AG04450 (cell line): Measurements from ENCODE around the gene HEY2. TPM values are rescaled to one million over a fixed set of nuclear protein-coding genes. Genes with fewer than 3 reads are reported as not detected.

Experiments
- CTCF ChIA-PET: fragments of 300-600, 350-600 bp; formaldehyde crosslinking; extraction: SDS; loops from one replicate; lab custom pipeline; 2022; ENCODE audit warnings: antibody characterized with exemption, inconsistent platforms; lab: Charles Lee
- POLR2A ChIA-PET: fragments of 350-600 bp; formaldehyde crosslinking; extraction: SDS; loops from one replicate; lab custom pipeline; 2021; ENCODE audit warnings: antibody characterized with exemption, inconsistent platforms; lab: Yijun Ruan, JAX
- DNase-seq: peaks from one replicate; pipeline ENCODE4 v3.0.0-alpha.2; 2011; ENCODE audit warnings: low read depth, low spot score
- H3K27ac ChIP-seq: one replicate; pipeline ENCODE4 v1.5.1; 2012; ENCODE audit warnings: low read depth, low read length, control low read depth
- H3K27me3 ChIP-seq: one replicate; pipeline ENCODE4 v1.6.0; 2012; ENCODE audit warnings: low read length; ENCODE audit not compliant: control insufficient read depth, insufficient read depth
- H3K4me3 ChIP-seq: 2 replicates; pipeline ENCODE4 v1.5.1; 2011; ENCODE audit warnings: mild to moderate bottlenecking, low read depth, low read length, control low read depth
- H3K9me3 ChIP-seq: 2 replicates; pipeline ENCODE4 v1.5.1; 2012; ENCODE audit warnings: low read length; ENCODE audit not compliant: control insufficient read depth, insufficient read depth
- polyA plus RNA-seq: library from polyadenylated mRNA; depleted of rRNA; stranded (reverse); fragments of >200 nt; gene quantifications from 2 replicates; pipeline ENCODE4 v1.2.3, GENCODE V29; 2011
- TF ChIP-seq, protein P1 (sequence below): IDR thresholded peaks from 2 replicates; pipeline ENCODE4 v1.5.1; 2011; ENCODE audit warnings: low read depth, low read length, control low read depth, inconsistent platforms

Gene HEY2
- polyA plus RNA-seq, 1 experiment = not detected

DNA sequence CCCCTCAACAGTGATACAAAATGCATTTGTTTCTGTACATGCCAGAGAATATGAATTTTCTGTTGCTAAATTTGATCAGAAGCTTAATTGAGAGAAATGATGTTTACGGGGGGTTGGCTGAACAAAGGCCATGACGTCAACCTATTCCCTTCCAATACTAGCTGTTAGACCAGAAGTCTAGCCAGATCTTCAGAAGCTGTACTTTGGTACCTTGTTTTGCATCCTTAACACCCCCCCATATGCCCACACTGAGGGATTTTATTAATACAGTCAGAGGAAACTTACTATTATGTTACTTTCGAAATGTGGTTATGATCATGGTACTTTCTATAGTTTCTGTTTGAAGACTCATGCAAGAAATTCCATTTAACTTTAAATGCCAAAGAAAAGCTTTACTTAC lies 44.4 kb downstream of the HEY2 start:
- H3K27ac ChIP-seq = no peak overlapping the region
- no peak overlapping the region for H3K4me3 ChIP-seq
- TF ChIP-seq, protein P1, sequence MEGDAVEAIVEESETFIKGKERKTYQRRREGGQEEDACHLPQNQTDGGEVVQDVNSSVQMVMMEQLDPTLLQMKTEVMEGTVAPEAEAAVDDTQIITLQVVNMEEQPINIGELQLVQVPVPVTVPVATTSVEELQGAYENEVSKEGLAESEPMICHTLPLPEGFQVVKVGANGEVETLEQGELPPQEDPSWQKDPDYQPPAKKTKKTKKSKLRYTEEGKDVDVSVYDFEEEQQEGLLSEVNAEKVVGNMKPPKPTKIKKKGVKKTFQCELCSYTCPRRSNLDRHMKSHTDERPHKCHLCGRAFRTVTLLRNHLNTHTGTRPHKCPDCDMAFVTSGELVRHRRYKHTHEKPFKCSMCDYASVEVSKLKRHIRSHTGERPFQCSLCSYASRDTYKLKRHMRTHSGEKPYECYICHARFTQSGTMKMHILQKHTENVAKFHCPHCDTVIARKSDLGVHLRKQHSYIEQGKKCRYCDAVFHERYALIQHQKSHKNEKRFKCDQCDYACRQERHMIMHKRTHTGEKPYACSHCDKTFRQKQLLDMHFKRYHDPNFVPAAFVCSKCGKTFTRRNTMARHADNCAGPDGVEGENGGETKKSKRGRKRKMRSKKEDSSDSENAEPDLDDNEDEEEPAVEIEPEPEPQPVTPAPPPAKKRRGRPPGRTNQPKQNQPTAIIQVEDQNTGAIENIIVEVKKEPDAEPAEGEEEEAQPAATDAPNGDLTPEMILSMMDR = no peak
- CTCF ChIA-PET = interaction anchor here (0.7 to 8.4 kb wide), 7 partner anchors 9 to 180 kb away, joined by 3 to 79 read pairs (median 4); partner anchors contain the start of gene HINT3
- no peaks in the 10 kb centered on the region for H3K9me3 ChIP-seq
- DNase-seq = no peak
- POLR2A ChIA-PET = interaction anchor here (0.9 kb wide), 1 partner anchor 120 kb away, joined by 3 read pairs; no protein-coding TSS in a partner anchor
- no peaks in the 10 kb centered on the region for H3K27me3 ChIP-seq

DNA sequence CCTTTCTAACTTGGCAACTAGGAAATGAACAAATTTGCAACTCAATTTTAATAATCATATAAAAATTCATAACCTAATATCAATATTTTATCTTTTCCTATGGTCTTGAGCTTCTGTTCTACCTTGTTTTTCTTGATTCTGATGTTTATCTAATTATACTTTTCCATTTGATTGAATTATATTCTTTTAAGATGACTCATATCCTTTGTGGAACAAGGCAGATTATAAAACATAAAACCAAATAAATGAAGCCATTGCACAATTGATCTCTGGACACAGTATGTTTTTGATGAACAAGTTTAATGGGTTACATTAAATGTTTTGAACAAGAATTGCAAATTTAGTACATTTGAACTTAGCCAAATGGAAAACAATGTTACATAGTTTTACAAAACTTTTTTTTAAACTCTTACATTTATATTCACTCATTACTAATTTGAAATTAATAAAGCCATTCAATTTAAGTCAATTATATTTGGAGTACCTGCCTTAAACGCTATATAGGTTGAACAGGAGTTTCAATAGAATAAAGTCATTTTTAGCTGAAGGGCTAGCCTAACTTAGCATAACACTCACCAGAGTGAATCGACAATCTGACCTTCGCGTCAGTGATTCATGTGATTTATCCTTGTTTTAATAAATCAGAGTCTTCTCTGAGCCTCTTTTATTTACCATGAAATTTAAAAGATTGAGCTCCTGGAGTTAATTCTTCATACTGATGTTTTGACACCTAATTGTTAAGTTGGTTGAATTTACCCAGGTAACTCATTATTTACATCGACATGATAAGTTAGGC lies 45.1 kb downstream of the HEY2 start:
- TF ChIP-seq, protein P1 = no peak
- Histone ChIP-seq H3K4me3 (no peak overlapping the region), H3K27me3 (no peaks in the 10 kb centered on the region), H3K9me3 (no peaks in the 10 kb centered on the region), H3K27ac (no peak overlapping the region)
- CTCF ChIA-PET = interaction anchor here (0.7 to 8.4 kb wide), 7 partner anchors 9 to 180 kb away, joined by 3 to 79 read pairs (median 4); partner anchors contain the start of gene HINT3
- DNase-seq = no peak
- POLR2A ChIA-PET = interaction anchor here (0.9 kb wide), 1 partner anchor 120 kb away, joined by 3 read pairs; no protein-coding TSS in a partner anchor

DNA sequence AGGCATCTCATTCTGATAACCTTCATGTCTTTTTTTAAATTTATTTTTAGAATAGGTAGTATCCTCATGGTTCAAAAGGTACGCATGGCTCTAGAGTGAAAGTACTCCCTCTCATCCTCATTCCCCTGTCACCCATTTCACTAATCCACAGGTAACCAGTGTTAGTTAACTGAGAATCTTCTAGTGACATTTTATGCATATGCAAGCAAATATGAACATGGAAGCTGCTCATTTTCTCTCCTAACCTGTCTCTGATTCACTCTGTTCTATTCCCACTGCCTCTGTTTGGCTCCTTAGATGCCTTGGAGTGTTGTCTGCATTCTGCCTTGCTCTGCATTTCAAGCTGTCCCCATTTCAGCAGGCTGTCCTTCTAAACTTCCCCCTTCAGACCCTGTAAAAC lies 45.9 kb downstream of the HEY2 start:
- ChIA-PET CTCF (interaction anchor here (2.8 to 8.4 kb wide), 2 partner anchors 161 to 179 kb away, joined by 18 to 79 read pairs; partner anchors contain the start of gene HINT3), POLR2A (no interaction called here)
- Histone ChIP-seq H3K9me3 (no peaks in the 10 kb centered on the region), H3K4me3 (no peak overlapping the region), H3K27me3 (no peaks in the 10 kb centered on the region), H3K27ac (no peak overlapping the region)
- TF ChIP-seq, protein P1 = no peak
- DNase-seq = no peak

DNA sequence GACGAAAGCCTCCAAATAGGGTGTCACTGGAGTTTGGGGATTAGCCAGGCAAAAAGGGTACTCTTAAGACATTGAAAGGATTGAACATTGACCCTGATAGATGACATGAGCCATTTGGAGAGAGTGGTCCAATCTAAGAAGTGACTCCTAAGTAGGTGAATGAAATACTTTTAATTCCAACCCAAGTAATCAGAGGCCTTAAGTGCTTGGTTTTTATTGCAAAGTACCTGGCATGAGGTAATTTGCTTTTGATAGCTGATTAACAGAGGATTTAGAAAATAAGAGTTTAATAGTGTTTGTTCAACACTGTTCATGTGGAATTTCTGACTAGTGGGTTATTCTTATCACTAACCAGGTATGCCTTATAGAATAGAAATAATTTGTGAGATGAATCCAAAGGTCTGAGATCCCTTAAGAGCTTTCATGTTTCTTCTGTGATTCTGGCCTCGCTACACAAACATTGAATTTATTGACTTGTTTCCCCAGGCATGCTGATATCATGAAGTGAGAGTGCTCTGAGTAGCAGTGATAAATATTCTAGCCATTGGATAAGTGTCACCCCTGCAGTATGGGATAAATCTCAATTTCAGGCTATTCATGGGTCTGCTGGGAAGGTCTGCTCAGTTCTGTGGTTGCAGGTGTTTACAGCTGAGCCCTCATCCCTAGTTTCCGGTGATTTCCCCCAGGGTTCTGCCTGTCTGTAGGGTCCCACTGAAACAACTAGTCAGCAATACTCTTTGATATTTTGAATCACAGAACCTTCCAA lies 47.9 kb downstream of the HEY2 start:
- no peak overlapping the region for H3K27ac ChIP-seq
- POLR2A ChIA-PET = no interaction called here
- no peak overlapping the region for H3K4me3 ChIP-seq
- no peak for DNase-seq
- CTCF ChIA-PET = no interaction called here
- no peaks in the 10 kb centered on the region for H3K27me3 ChIP-seq
- TF ChIP-seq, protein P1 = no peak
- H3K9me3 ChIP-seq = no peaks in the 10 kb centered on the region
